ENCODE results near the gene DCAF7. TPM values are rescaled to one million over a fixed set of nuclear protein-coding genes. Genes with fewer than 3 reads are reported as not detected.

The DCAF7 gene
- total RNA-seq, 1 experiment from 2014 or later, result 60.4 TPM

DNA sequence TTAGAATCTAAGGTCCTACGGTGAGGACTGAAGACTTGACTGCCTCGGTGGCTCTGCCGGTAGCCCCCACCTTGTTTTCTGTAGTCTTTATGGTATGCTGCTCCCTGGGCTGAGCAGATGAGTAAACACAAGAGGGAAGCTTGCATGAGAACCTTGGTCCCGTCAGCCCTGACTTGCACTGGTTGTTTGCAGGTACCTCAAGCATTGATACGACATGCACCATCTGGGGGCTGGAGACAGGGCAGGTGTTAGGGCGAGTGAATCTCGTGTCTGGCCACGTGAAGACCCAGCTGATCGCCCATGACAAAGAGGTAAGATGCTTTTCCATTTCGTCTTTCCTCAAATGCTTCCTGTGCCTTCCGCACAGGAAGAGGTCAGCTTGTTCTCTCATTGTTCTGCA, 29.4 kb downstream of the DCAF7 start:
- Histone ChIP-seq H3K36me3 (ENCODE audit: control insufficient read depth, insufficient read depth, low read length) (peaks cover 5% of the 10 kb centered on the region), H3K27me3 (ENCODE audit: control insufficient read depth, insufficient read depth, low read length) (no peaks in the 10 kb centered on the region), H3K4me3 (ENCODE audit: low read depth in 2 of 2, low read length in 2 of 2) (no peak overlapping the region), H3K9me3 (ENCODE audit: control insufficient read depth, insufficient read depth, low read depth, low read length) (no peaks in the 10 kb centered on the region), H3K4me1 (ENCODE audit: control insufficient read depth, insufficient read depth, low read length) (no peaks in the 10 kb centered on the region), H3K27ac (ENCODE audit: low read length) (no peak overlapping the region)
- TF ChIP-seq, protein P1, sequence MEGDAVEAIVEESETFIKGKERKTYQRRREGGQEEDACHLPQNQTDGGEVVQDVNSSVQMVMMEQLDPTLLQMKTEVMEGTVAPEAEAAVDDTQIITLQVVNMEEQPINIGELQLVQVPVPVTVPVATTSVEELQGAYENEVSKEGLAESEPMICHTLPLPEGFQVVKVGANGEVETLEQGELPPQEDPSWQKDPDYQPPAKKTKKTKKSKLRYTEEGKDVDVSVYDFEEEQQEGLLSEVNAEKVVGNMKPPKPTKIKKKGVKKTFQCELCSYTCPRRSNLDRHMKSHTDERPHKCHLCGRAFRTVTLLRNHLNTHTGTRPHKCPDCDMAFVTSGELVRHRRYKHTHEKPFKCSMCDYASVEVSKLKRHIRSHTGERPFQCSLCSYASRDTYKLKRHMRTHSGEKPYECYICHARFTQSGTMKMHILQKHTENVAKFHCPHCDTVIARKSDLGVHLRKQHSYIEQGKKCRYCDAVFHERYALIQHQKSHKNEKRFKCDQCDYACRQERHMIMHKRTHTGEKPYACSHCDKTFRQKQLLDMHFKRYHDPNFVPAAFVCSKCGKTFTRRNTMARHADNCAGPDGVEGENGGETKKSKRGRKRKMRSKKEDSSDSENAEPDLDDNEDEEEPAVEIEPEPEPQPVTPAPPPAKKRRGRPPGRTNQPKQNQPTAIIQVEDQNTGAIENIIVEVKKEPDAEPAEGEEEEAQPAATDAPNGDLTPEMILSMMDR (IDR thresholded peaks at IDR 0.05), result no peak
- TF ChIP-seq POLR2AphosphoS5 (IDR thresholded peaks at IDR 0.05; ENCODE audit: low read depth, low read length) (no peak), TCF7L2 (IDR thresholded peaks at IDR 0.05; ENCODE audit: low read depth, low read length) (no peak), SIN3A (IDR thresholded peaks at IDR 0.05; ENCODE audit: borderline replicate concordance, insufficient read depth, low read depth, low read length) (no peak)
- TF ChIP-seq, protein P2, sequence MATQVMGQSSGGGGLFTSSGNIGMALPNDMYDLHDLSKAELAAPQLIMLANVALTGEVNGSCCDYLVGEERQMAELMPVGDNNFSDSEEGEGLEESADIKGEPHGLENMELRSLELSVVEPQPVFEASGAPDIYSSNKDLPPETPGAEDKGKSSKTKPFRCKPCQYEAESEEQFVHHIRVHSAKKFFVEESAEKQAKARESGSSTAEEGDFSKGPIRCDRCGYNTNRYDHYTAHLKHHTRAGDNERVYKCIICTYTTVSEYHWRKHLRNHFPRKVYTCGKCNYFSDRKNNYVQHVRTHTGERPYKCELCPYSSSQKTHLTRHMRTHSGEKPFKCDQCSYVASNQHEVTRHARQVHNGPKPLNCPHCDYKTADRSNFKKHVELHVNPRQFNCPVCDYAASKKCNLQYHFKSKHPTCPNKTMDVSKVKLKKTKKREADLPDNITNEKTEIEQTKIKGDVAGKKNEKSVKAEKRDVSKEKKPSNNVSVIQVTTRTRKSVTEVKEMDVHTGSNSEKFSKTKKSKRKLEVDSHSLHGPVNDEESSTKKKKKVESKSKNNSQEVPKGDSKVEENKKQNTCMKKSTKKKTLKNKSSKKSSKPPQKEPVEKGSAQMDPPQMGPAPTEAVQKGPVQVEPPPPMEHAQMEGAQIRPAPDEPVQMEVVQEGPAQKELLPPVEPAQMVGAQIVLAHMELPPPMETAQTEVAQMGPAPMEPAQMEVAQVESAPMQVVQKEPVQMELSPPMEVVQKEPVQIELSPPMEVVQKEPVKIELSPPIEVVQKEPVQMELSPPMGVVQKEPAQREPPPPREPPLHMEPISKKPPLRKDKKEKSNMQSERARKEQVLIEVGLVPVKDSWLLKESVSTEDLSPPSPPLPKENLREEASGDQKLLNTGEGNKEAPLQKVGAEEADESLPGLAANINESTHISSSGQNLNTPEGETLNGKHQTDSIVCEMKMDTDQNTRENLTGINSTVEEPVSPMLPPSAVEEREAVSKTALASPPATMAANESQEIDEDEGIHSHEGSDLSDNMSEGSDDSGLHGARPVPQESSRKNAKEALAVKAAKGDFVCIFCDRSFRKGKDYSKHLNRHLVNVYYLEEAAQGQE (IDR thresholded peaks at IDR 0.05; ENCODE audit: insufficient read depth in 1 of 2, low read depth in 2 of 2, low read length in 1 of 2), result no peak
- ChIA-PET CTCF (no interaction called here), POLR2A (no interaction called here)
- DNase-seq (ENCODE audit: low read depth, low spot score), result no peak
- ATAC-seq, result no peak
- in situ Hi-C loops (cut with HindIII; ENCODE audit: low pct_unique_long_range_greater_than_20kb, low sequenced_read_pairs), result no loop called here
- intact Hi-C loops (cut with micrococcal nuclease; ENCODE audit: unreplicated experiment), result no loop called here
- BruUV-seq (replicated peaks), result no TSS peak

DNA sequence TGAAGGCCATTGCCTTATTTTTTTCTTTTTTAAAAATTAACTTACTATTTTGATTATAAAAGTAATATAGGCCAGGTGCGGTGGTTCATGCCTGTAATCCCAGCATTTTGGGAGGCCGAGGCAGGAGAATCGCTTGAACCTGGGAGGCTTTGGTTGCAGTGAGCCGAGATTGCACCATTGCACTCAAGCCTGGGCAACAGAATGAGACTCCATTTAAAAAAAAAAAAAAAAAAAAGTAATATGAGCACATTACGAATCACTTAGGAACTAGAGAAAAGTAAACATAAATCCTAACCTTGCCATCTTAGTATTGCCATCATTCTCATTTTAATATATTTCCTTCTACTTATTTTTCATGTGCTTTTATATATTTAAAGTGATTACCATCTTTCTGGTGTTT, 37.5 kb downstream of the DCAF7 start:
- ATAC-seq (no peak), DNase-seq (ENCODE audit: low read depth, low spot score) (no peak)
- ChIA-PET CTCF (no interaction called here), POLR2A (no interaction called here)
- Histone ChIP-seq H3K4me3 (ENCODE audit: low read depth in 2 of 2, low read length in 2 of 2) (no peak overlapping the region), H3K27ac (ENCODE audit: low read length) (no peak overlapping the region), H3K27me3 (ENCODE audit: control insufficient read depth, insufficient read depth, low read length) (no peaks in the 10 kb centered on the region), H3K36me3 (ENCODE audit: control insufficient read depth, insufficient read depth, low read length) (peaks cover 5% of the 10 kb centered on the region; the same call in 1 of the 2 replicates), H3K9me3 (ENCODE audit: control insufficient read depth, insufficient read depth, low read depth, low read length) (no peaks in the 10 kb centered on the region), H3K4me1 (ENCODE audit: control insufficient read depth, insufficient read depth, low read length) (no peaks in the 10 kb centered on the region)
- intact Hi-C loops (cut with micrococcal nuclease; ENCODE audit: unreplicated experiment), result no loop called here
- no peak for TF ChIP-seq TCF7L2 (IDR thresholded peaks at IDR 0.05; ENCODE audit: low read depth, low read length)
- no peak for TF ChIP-seq POLR2AphosphoS5 (IDR thresholded peaks at IDR 0.05; ENCODE audit: low read depth, low read length)
- TF ChIP-seq, protein P1 (IDR thresholded peaks at IDR 0.05), result no peak
- no peak for TF ChIP-seq SIN3A (IDR thresholded peaks at IDR 0.05; ENCODE audit: borderline replicate concordance, insufficient read depth, low read depth, low read length)
- TF ChIP-seq, protein P2 (IDR thresholded peaks at IDR 0.05; ENCODE audit: insufficient read depth in 1 of 2, low read depth in 2 of 2, low read length in 1 of 2), result no peak
- BruUV-seq (replicated peaks), result no TSS peak
- in situ Hi-C loops (cut with HindIII; ENCODE audit: low pct_unique_long_range_greater_than_20kb, low sequenced_read_pairs), result no loop called here
